Gastrocnemius medialis (tissue), 4 donors: Measurements from ENCODE around the gene GPR137. TPM values are rescaled to one million over a fixed set of nuclear protein-coding genes. Genes with fewer than 3 reads are reported as not detected.

Source experiments
- ATAC-seq, 2 donors: fragments of 150-250 bp; one replicate each; pipeline ENCODE4 v1.9.1; 2016
- DNase-seq, 2 donors: peaks; one replicate each; pipeline ENCODE4 v3.0.0-alpha.2; 2019
- H3K27ac ChIP-seq, 4 donors: fragments of 200-600 bp; sonication (generic); 1 replicate in 1 of 4; 2 replicates in 3 of 4; pipeline ENCODE4 v1.5.1; 2016 to 2018; ENCODE audit warnings: mild to moderate bottlenecking in 2 of 4, moderate library complexity in 1 of 4
- H3K27me3 ChIP-seq, 3 donors: fragments of 200-600 bp; sonication (generic) in 2 of 3; 1 replicate in 1 of 3; 2 replicates in 2 of 3; pipeline versions ENCODE4 v1.5.1 to v1.6.0; 2016 to 2019; ENCODE audit warnings: mild to moderate bottlenecking in 1 of 3, moderate library complexity in 1 of 3
- H3K36me3 ChIP-seq, 2 donors: fragments of 200-600 bp; sonication (generic) in 1 of 2; one replicate each; pipeline ENCODE4 v1.5.1; 2017 to 2018
- H3K4me1 ChIP-seq, 2 donors: fragments of 200-600 bp; sonication (generic) in 1 of 2; one replicate each; pipeline ENCODE4 v1.5.1; 2016 to 2017; ENCODE audit warnings: mild to moderate bottlenecking in 2 of 2
- H3K4me3 ChIP-seq, 4 donors: fragments of 200-600 bp; sonication (generic) in 3 of 4; 1 replicate in 1 of 4; 2 replicates in 3 of 4; pipeline ENCODE4 v1.5.1; 2016 to 2019; ENCODE audit warnings: mild to moderate bottlenecking in 2 of 4
- H3K9me3 ChIP-seq, 3 donors: fragments of 200-600 bp; sonication (generic) in 2 of 3; 1 replicate in 1 of 3; 2 replicates in 2 of 3; pipeline ENCODE4 v1.5.1; 2016 to 2019
- CTCF ChIP-seq, 5 experiments: fragments of 450-650 bp in 3 of 5; fragments of 200-600 bp in 2 of 5; sonication (generic) in 2 of 5; IDR thresholded peaks in 4 of 5; conservative IDR thresholded peaks in 1 of 5; 1 replicate in 4 of 5; 2 replicates in 1 of 5; pipeline ENCODE4 v1.5.1; 2016 to 2019; ENCODE audit warnings: antibody characterized with exemption in 5 of 5, mild to moderate bottlenecking in 3 of 5, moderate library complexity in 3 of 5
- POLR2A ChIP-seq, 2 donors: fragments of 450-650 bp; IDR thresholded peaks; one replicate each; pipeline ENCODE4 v1.6.1; 2017; ENCODE audit warnings: antibody characterized with exemption in 2 of 2, mild to moderate bottlenecking in 2 of 2, moderate library complexity in 2 of 2
- in situ Hi-C, 4 donors: fragments of 200-750 bp; cut with MboI; loops; one replicate each; pipeline versions ENCODE4 v1.15.0 to v1.8.0; 2017; ENCODE audit warnings: low sequenced_read_pairs in 4 of 4
- intact Hi-C: fragments of 100-400 bp; cut with DNase I; formaldehyde crosslinking; loops from one replicate; pipeline ENCODE4 v1.15.1; 2023; ENCODE audit warnings: low total_unique reads
- total RNA-seq, 4 donors: library from RNA; depleted of rRNA; stranded (reverse); fragments of >200 nt; gene quantifications; one replicate each; pipeline versions ENCODE4 v1.1.0 to v1.2.3, GENCODE V29; 2016

GPR137 gene
- total RNA-seq, 4 donors from 2014 or later: 13.8 to 28.9 (median 20.4) TPM

GRCh38 chr11:64331569-64332371 is 46.1 kb downstream of the GPR137 start:
- no peak overlapping the region for H3K4me3 ChIP-seq
- in situ Hi-C loops: no loop called here

GRCh38 chr11:64333556-64333955 is 47.9 kb downstream of the GPR137 start:
- DNase-seq (no peak), ATAC-seq (no peak)
- Histone ChIP-seq H3K9me3 (no peaks in the 10 kb centered on the region), H3K4me3 (no peak overlapping the region), H3K36me3 (no peaks in the 10 kb centered on the region), H3K4me1 (peaks cover 0 to 8% of the 10 kb centered on the region in 2 donors), H3K27ac (no peak overlapping the region), H3K27me3 (no peaks in the 10 kb centered on the region)
- in situ Hi-C loops (no loop called here), intact Hi-C loops (no loop called here)
- TF ChIP-seq POLR2A (IDR thresholded peaks at IDR 0.05) (no peak), CTCF (IDR thresholded peaks at IDR 0.05 in 4 of 5, conservative IDR thresholded peaks at IDR 0.05 in 1 of 5) (no peak)

More at GRCh38 chr11:64331569-64332371, 46.1 kb downstream of the GPR137 start:
- TF ChIP-seq CTCF (IDR thresholded peaks at IDR 0.05 in 4 of 5, conservative IDR thresholded peaks at IDR 0.05 in 1 of 5) (peak in 2 of 5 experiments; percentile 23 to 33), POLR2A (IDR thresholded peaks at IDR 0.05) (no peak)
- peaks cover 0 to 8% of the 10 kb centered on the region in 2 donors for H3K4me1 ChIP-seq
- intact Hi-C loops: no loop called here
- ATAC-seq (peak in 1 of 2 donors; percentile 39), DNase-seq (peak in 1 of 2 donors; percentile 69)
- H3K27ac ChIP-seq: no peak overlapping the region
- no peaks in the 10 kb centered on the region for H3K36me3 ChIP-seq
- H3K27me3 ChIP-seq: no peaks in the 10 kb centered on the region
- H3K9me3 ChIP-seq: no peaks in the 10 kb centered on the region

GRCh38 chr11:64334764-64335735 is 49.4 kb downstream of the GPR137 start:
- Histone ChIP-seq H3K27ac (no peak overlapping the region), H3K36me3 (no peaks in the 10 kb centered on the region), H3K9me3 (no peaks in the 10 kb centered on the region), H3K4me1 (no peaks in the 10 kb centered on the region), H3K27me3 (no peaks in the 10 kb centered on the region), H3K4me3 (no peak overlapping the region)
- peak; percentile 94 to 95 for ATAC-seq
- in situ Hi-C loops (no loop called here), intact Hi-C loops (no loop called here)
- peak; percentile 36 to 81 for DNase-seq
- TF ChIP-seq POLR2A (IDR thresholded peaks at IDR 0.05) (no peak), CTCF (IDR thresholded peaks at IDR 0.05 in 4 of 5, conservative IDR thresholded peaks at IDR 0.05 in 1 of 5) (no peak)

- Histone ChIP-seq H3K4me3 (no peak overlapping the region), H3K27me3 (no peaks in the 10 kb centered on the region), H3K27ac (no peak overlapping the region), H3K9me3 (no peaks in the 10 kb centered on the region), H3K36me3 (no peaks in the 10 kb centered on the region), H3K4me1 (peaks cover 0 to 4% of the 10 kb centered on the region in 2 donors)
- in situ Hi-C loops: no loop called here
- DNase-seq (no peak), ATAC-seq (no peak)
- intact Hi-C loops: no loop called here
- no peak for TF ChIP-seq CTCF (IDR thresholded peaks at IDR 0.05 in 4 of 5, conservative IDR thresholded peaks at IDR 0.05 in 1 of 5)
- no peak for TF ChIP-seq POLR2A (IDR thresholded peaks at IDR 0.05)
Measured at GRCh38 chr11:64337538-64338249, 52.0 kb downstream of the GPR137 start.
